Pancreas (tissue), 10 donors: Measurements from ENCODE around the gene IL1F10. TPM values are rescaled to one million over a fixed set of nuclear protein-coding genes. Genes with fewer than 3 reads are reported as not detected.
A peak's percentile ranks its signal among the peaks of the same experiment; 100 is the strongest.

Source experiments
- ATAC-seq, 4 donors: fragments of 200-7000 bp; cut with Tn5 transposase; one replicate each; pipeline versions ENCODE4 v1.8.0 to v1.9.1; 2020; ENCODE audit warnings: mild to moderate bottlenecking in 4 of 4, moderate library complexity in 4 of 4
- DNase-seq, 6 donors: peaks; one replicate each; pipeline ENCODE4 v3.0.0-alpha.2; 2020
- FAIRE-seq: peaks from 2 replicates; lab custom pipeline; 2012; peaks lifted over from hg19 to GRCh38; lab: Jason Lieb, UNC
- H3K27ac ChIP-seq, 4 donors: fragments of 200-600 bp; sonication (generic); 1 replicate in 3 of 4; 2 replicates in 1 of 4; pipeline versions ENCODE4 v1.5.0 to v1.8.0; 2020
- H3K27me3 ChIP-seq, 4 donors: fragments of 200-600 bp; one replicate each; pipeline ENCODE4 v1.8.0; 2021
- H3K36me3 ChIP-seq, 3 donors: fragments of 200-600 bp; sonication (generic) in 1 of 3; one replicate each; pipeline versions ENCODE4 v1.5.0 to v1.8.0; 2020 to 2021
- H3K4me1 ChIP-seq, 3 donors: fragments of 200-600 bp; one replicate each; pipeline ENCODE4 v1.8.0; 2021
- H3K4me3 ChIP-seq, 4 donors: fragments of 200-600 bp; sonication (generic) in 2 of 4; one replicate each; pipeline versions ENCODE4 v1.5.0 to v1.8.0; 2020 to 2021
- H3K9me3 ChIP-seq, 4 donors: fragments of 200-600 bp; one replicate each; pipeline ENCODE4 v1.8.0; 2021
- CTCF ChIP-seq, 4 donors: fragments of 200-600 bp; sonication (generic) in 3 of 4; IDR thresholded peaks; one replicate each; pipeline versions ENCODE4 v1.5.0 to v1.8.0; 2021; ENCODE audit warnings: antibody characterized with exemption in 4 of 4
- WGBS, 2 donors: extraction: QIAGEN DNeasy Blood & Tissue Kit; methylation state at CpG; one replicate each; pipeline ENCODE4 v1.1.7; 2013; 5-methylcytosine and 5-hydroxymethylcytosine counted together
- intact Hi-C, 3 donors: fragments of 100-400 bp; cut with DNase I; formaldehyde crosslinking; loops; one replicate each; pipeline versions ENCODE4 v1.11.1 to v1.14.2; 2022
- polyA plus RNA-seq, 2 donors: library from polyadenylated mRNA; stranded (reverse); fragments of 200-250 nt; gene quantifications; one replicate each; pipeline ENCODE4 v1.2.3, GENCODE V29; 2013
- total RNA-seq, 6 donors: library from RNA; stranded (reverse); fragmentation: NEBNext Ultra II Directional in 4 of 6; extraction: Animal tissue kit (Norgen Biotek cat#: 25700) in 4 of 6; gene quantifications; one replicate each; pipeline versions ENCODE4 v1.2.1 to v1.2.4, GENCODE V29; 2021 to 2023
- donor health status: healthy with polysubstance abuse.
- donor health status: DM: no; HTN: no; CAD: no; lungs with moderate emphysema.
- donor health status: DM: no; HTN: no; CAD: no.
- donor health status: control.
- donor health status: control.
- donor health status: Bipolar disorder and iron deficiency.
- donor health status: DM: yes; HTN: yes; CAD: no.
- donor health status: DM: no; HTN: no; CAD: no.
- donor health status: DM: no; HTN: no; CAD: no.
- donor health status: DM: yes; HTN: yes; CAD: no.

IL1F10 gene
- total and polyA plus RNA-seq, 8 donors, result not detected

GRCh38 chr2:113068249-113068648, 479 bp downstream of the IL1F10 start:
- Histone ChIP-seq H3K27me3 (no peaks in the 10 kb centered on the region), H3K36me3 (no peaks in the 10 kb centered on the region), H3K4me1 (no peaks in the 10 kb centered on the region), H3K27ac (no peak overlapping the region), H3K9me3 (no peaks in the 10 kb centered on the region), H3K4me3 (no peak overlapping the region)
- no peak for TF ChIP-seq CTCF (IDR thresholded peaks at IDR 0.05)
- DNase-seq, result no peak
- WGBS, 2 donors, result 67 to 74% methylated on average over 2 of the region's 2 CpGs
- ATAC-seq, result no peak
- intact Hi-C loops, result no loop called here
- FAIRE-seq, result no peak

- H3K27ac ChIP-seq, result no peak overlapping the region
- no peaks in the 10 kb centered on the region for H3K36me3 ChIP-seq
- no peak for TF ChIP-seq CTCF (IDR thresholded peaks at IDR 0.05)
- no peaks in the 10 kb centered on the region for H3K27me3 ChIP-seq
- FAIRE-seq, result no peak
- H3K4me1 ChIP-seq, result no peaks in the 10 kb centered on the region
- H3K9me3 ChIP-seq, result no peaks in the 10 kb centered on the region
- DNase-seq, result no peak
- H3K4me3 ChIP-seq, result no peak overlapping the region
- ATAC-seq, result peak in 1 of 4 donors; percentile 23
- 12 to 22% methylated on average over 5 of the region's 5 CpGs for WGBS, 2 donors
- intact Hi-C loops, result no loop called here
These were observed 1.1 kb downstream of the IL1F10 start for GRCh38 chr2:113068706-113069485.

- Histone ChIP-seq H3K36me3 (no peaks in the 10 kb centered on the region), H3K4me3 (no peak overlapping the region), H3K9me3 (no peaks in the 10 kb centered on the region), H3K4me1 (no peaks in the 10 kb centered on the region), H3K27ac (no peak overlapping the region), H3K27me3 (no peaks in the 10 kb centered on the region)
- DNase-seq (no peak), FAIRE-seq (no peak), ATAC-seq (no peak)
- TF ChIP-seq CTCF (IDR thresholded peaks at IDR 0.05), result no peak
- intact Hi-C loops, result no loop called here
- WGBS, 2 donors, result 84 to 98% methylated on average over 4 of the region's 4 CpGs
These were observed 2.2 kb downstream of the IL1F10 start for GRCh38 chr2:113069676-113070605.

GRCh38 chr2:113070606-113070975, 2.8 kb downstream of the IL1F10 start:
- Histone ChIP-seq H3K9me3 (no peaks in the 10 kb centered on the region), H3K36me3 (no peaks in the 10 kb centered on the region), H3K27ac (no peak overlapping the region), H3K4me1 (no peaks in the 10 kb centered on the region), H3K4me3 (no peak overlapping the region), H3K27me3 (no peaks in the 10 kb centered on the region)
- TF ChIP-seq CTCF (IDR thresholded peaks at IDR 0.05), result no peak
- no peak for DNase-seq
- 68 to 73% methylated on average over 1 of the region's 1 CpG for WGBS, 2 donors
- FAIRE-seq, result no peak
- intact Hi-C loops, result no loop called here
- ATAC-seq, result no peak
